Spleen (tissue), 11 donors: ENCODE data around the gene RBMS3. TPM values are rescaled to one million over a fixed set of nuclear protein-coding genes. Genes with fewer than 3 reads are reported as not detected.
A peak's percentile ranks its signal among the peaks of the same experiment; 100 is the strongest.

Experiments
- DNase-seq: peaks from one replicate; pipeline ENCODE4 v3.0.0-alpha.2; 2020
- H3K27ac ChIP-seq, 8 donors: fragments of 200-600 bp; sonication (generic) in 7 of 8; 1 replicate in 4 of 8; 2 replicates in 4 of 8; pipeline versions ENCODE4 v1.5.0 to v1.8.0; 2016 to 2021; ENCODE audit warnings: inconsistent platforms in 4 of 8, mild to moderate bottlenecking in 4 of 8, moderate library complexity in 1 of 8
- H3K27me3 ChIP-seq, 7 donors: fragments of 200-600 bp; sonication (generic) in 6 of 7; replicated peaks in 1 of 7; 1 replicate in 4 of 7; 2 replicates in 3 of 7; pipeline versions ENCODE4 v1.5.0 to v1.8.0; 2016 to 2021; ENCODE audit warnings: inconsistent platforms in 3 of 7, mild to moderate bottlenecking in 1 of 7
- H3K36me3 ChIP-seq, 6 donors: fragments of 200-600 bp; sonication (generic) in 5 of 6; 1 replicate in 4 of 6; 2 replicates in 2 of 6; pipeline versions ENCODE4 v1.5.0 to v1.8.0; 2016 to 2021; ENCODE audit warnings: inconsistent platforms in 2 of 6
- H3K4me1 ChIP-seq, 6 donors: fragments of 200-600 bp; sonication (generic) in 5 of 6; 1 replicate in 3 of 6; 2 replicates in 3 of 6; pipeline versions ENCODE4 v1.5.0 to v1.8.0; 2016 to 2021; ENCODE audit warnings: inconsistent platforms in 3 of 6
- H3K4me3 ChIP-seq, 8 donors: fragments of 200-600 bp; sonication (generic) in 7 of 8; 1 replicate in 4 of 8; 2 replicates in 4 of 8; pipeline versions ENCODE4 v1.5.0 to v1.8.0; 2016 to 2021; ENCODE audit warnings: inconsistent platforms in 4 of 8, mild to moderate bottlenecking in 4 of 8, moderate library complexity in 2 of 8
- H3K9me3 ChIP-seq, 8 donors: fragments of 200-600 bp; sonication (generic) in 7 of 8; 1 replicate in 4 of 8; 2 replicates in 4 of 8; pipeline versions ENCODE4 v1.5.0 to v1.8.0; 2016 to 2021; ENCODE audit warnings: inconsistent platforms in 4 of 8
- POLR2A ChIP-seq, 3 donors: fragments of 450-650 bp; IDR thresholded peaks; one replicate each; pipeline ENCODE4 v1.5.1; 2017; ENCODE audit warnings: antibody characterized with exemption in 3 of 3, mild to moderate bottlenecking in 1 of 3
- POLR2AphosphoS5 ChIP-seq, 3 donors: sonication (generic); formaldehyde crosslinking; IDR thresholded peaks; one replicate each; pipeline ENCODE4 v1.5.1; 2017; ENCODE audit warnings: antibody characterized with exemption in 3 of 3
- WGBS, 5 donors: extraction: QIAGEN DNeasy Blood & Tissue Kit in 3 of 5; methylation state at CpG; one replicate each; pipeline versions ENCODE4 v1.1.5 to v1.1.7; 2013 to 2018; 5-methylcytosine and 5-hydroxymethylcytosine counted together
- intact Hi-C: fragments of 100-400 bp; cut with DNase I; formaldehyde crosslinking; loops from one replicate; pipeline ENCODE4 v1.15.0; 2023; ENCODE audit warnings: low total_unique reads
- polyA plus RNA-seq, 3 donors: library from polyadenylated mRNA; stranded (reverse); fragments of 200-250 nt; gene quantifications; one replicate each; pipeline ENCODE4 v1.2.1, GENCODE V29; 2013
- total RNA-seq, 7 donors: library from RNA; depleted of rRNA in 3 of 7; stranded (reverse); fragments of >200 nt in 3 of 7; fragmentation: NEBNext Ultra II Directional in 4 of 7; extraction: Animal tissue kit (Norgen Biotek cat#: 25700) in 4 of 7; gene quantifications; one replicate each; pipeline versions ENCODE4 v1.1.0 to v1.2.1, GENCODE V29; 2016 to 2021
- TF ChIP-seq, protein P1 (sequence below), 11 experiments: fragments of 200-600 bp in 7 of 11; fragments of 450-650 bp in 4 of 11; sonication (generic) in 4 of 11; IDR thresholded peaks in 8 of 11; conservative IDR thresholded peaks in 3 of 11; 1 replicate in 7 of 11; 2 replicates in 4 of 11; pipeline versions ENCODE4 v1.4.0 to v1.8.0; 2016 to 2021; ENCODE audit warnings: antibody characterized with exemption in 11 of 11, inconsistent platforms in 4 of 11, mild to moderate bottlenecking in 1 of 11
- donor health status: healthy with polysubstance abuse.
- donor health status: DM: no; HTN: no; CAD: no; lungs with moderate emphysema.
- donor health status: DM: no; HTN: no; CAD: no.
- donor health status: Bipolar disorder and iron deficiency.
- donor health status: healthy.
- donor health status: DM: no; HTN: no; CAD: no.
- donor health status: DM: yes; HTN: yes; CAD: no.

RBMS3 gene
- total and polyA plus RNA-seq, 10 donors, result 2.6 to 81.9 (median 52.5) TPM

GRCh38 chr3:29301332-29302019 is 20.6 kb downstream of the RBMS3 start:
- intact Hi-C loops, result no loop called here
- no peaks in the 10 kb centered on the region for H3K27me3 ChIP-seq
- DNase-seq, result no peak
- H3K36me3 ChIP-seq, result no peaks in the 10 kb centered on the region
- TF ChIP-seq POLR2A (IDR thresholded peaks at IDR 0.05) (no peak), POLR2AphosphoS5 (IDR thresholded peaks at IDR 0.05) (no peak)
- TF ChIP-seq, protein P1, sequence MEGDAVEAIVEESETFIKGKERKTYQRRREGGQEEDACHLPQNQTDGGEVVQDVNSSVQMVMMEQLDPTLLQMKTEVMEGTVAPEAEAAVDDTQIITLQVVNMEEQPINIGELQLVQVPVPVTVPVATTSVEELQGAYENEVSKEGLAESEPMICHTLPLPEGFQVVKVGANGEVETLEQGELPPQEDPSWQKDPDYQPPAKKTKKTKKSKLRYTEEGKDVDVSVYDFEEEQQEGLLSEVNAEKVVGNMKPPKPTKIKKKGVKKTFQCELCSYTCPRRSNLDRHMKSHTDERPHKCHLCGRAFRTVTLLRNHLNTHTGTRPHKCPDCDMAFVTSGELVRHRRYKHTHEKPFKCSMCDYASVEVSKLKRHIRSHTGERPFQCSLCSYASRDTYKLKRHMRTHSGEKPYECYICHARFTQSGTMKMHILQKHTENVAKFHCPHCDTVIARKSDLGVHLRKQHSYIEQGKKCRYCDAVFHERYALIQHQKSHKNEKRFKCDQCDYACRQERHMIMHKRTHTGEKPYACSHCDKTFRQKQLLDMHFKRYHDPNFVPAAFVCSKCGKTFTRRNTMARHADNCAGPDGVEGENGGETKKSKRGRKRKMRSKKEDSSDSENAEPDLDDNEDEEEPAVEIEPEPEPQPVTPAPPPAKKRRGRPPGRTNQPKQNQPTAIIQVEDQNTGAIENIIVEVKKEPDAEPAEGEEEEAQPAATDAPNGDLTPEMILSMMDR (IDR thresholded peaks at IDR 0.05 in 8 of 11, conservative IDR thresholded peaks at IDR 0.05 in 3 of 11), result no peak
- peak overlapping the region in 2 of 8 donors; percentile 1 to 14 for H3K27ac ChIP-seq
- H3K4me1 ChIP-seq, result peaks cover 0 to 3% (median 0%) of the 10 kb centered on the region in 6 donors
- H3K9me3 ChIP-seq, result no peaks in the 10 kb centered on the region
- WGBS, 5 donors, result 53 to 60% (median 58%) methylated on average over 7 of the region's 7 CpGs
- no peak overlapping the region for H3K4me3 ChIP-seq

- Histone ChIP-seq H3K36me3 (no peaks in the 10 kb centered on the region), H3K4me3 (no peak overlapping the region), H3K27me3 (no peaks in the 10 kb centered on the region), H3K4me1 (peaks cover 0 to 3% (median 0%) of the 10 kb centered on the region in 6 donors), H3K27ac (no peak overlapping the region), H3K9me3 (no peaks in the 10 kb centered on the region)
- TF ChIP-seq POLR2A (IDR thresholded peaks at IDR 0.05) (no peak), POLR2AphosphoS5 (IDR thresholded peaks at IDR 0.05) (no peak)
- TF ChIP-seq, protein P1 (IDR thresholded peaks at IDR 0.05 in 8 of 11, conservative IDR thresholded peaks at IDR 0.05 in 3 of 11), result no peak
- DNase-seq, result no peak
- intact Hi-C loops, result no loop called here
- WGBS, 5 donors, result 80 to 95% (median 89%) methylated on average over 2 of the region's 2 CpGs
Observed at GRCh38 chr3:29302619-29303018, 21.7 kb downstream of the RBMS3 start.

GRCh38 chr3:29307295-29307694 is 26.4 kb downstream of the RBMS3 start:
- H3K9me3 ChIP-seq, result no peaks in the 10 kb centered on the region
- intact Hi-C loops, result no loop called here
- WGBS, 5 donors, result 87 to 96% (median 93%) methylated on average over 1 of the region's 1 CpG

DNA sequence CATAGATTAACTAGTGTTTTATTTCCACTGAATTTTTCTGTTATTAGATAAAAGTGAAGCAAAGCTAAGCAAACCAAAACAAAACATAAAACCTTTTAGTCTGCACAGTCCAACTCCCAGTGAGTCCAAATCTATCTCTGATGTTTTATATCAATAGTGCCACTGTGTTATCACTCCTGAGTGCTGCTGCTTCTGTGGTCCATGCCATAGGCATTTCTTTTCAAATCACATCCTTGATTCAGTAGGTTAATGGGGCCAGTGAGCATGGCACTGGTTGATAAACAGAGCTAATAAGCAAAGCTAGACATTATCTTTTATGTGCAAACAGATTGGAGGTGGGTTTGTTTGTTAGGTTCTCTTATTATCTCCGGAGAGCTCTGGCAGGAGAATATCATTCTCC is 30.0 kb downstream of the RBMS3 start:
- Histone ChIP-seq H3K4me3 (no peak overlapping the region), H3K9me3 (no peaks in the 10 kb centered on the region), H3K27ac (no peak overlapping the region), H3K36me3 (no peaks in the 10 kb centered on the region), H3K4me1 (peaks cover 0 to 23% (median 12%) of the 10 kb centered on the region in 6 donors), H3K27me3 (no peaks in the 10 kb centered on the region)
- intact Hi-C loops, result no loop called here
- no peak for TF ChIP-seq POLR2A (IDR thresholded peaks at IDR 0.05)
- TF ChIP-seq, protein P1 (IDR thresholded peaks at IDR 0.05 in 8 of 11, conservative IDR thresholded peaks at IDR 0.05 in 3 of 11), result no peak
- no peak for TF ChIP-seq POLR2AphosphoS5 (IDR thresholded peaks at IDR 0.05)
- WGBS, 5 donors, result 91 to 98% (median 95%) methylated on average over 1 of the region's 1 CpG
- no peak for DNase-seq

More at GRCh38 chr3:29307295-29307694, 26.4 kb downstream of the RBMS3 start:
- Histone ChIP-seq H3K36me3 (no peaks in the 10 kb centered on the region), H3K4me3 (no peak overlapping the region), H3K4me1 (peaks cover 0 to under 1% (median 0%) of the 10 kb centered on the region in 6 donors), H3K27me3 (no peaks in the 10 kb centered on the region), H3K27ac (no peak overlapping the region)
- DNase-seq, result no peak
- TF ChIP-seq, protein P1 (IDR thresholded peaks at IDR 0.05 in 8 of 11, conservative IDR thresholded peaks at IDR 0.05 in 3 of 11), result no peak
